CD14-positive monocyte (primary cell): ENCODE data around the gene FRMD6. TPM values are rescaled to one million over a fixed set of nuclear protein-coding genes. Genes with fewer than 3 reads are reported as not detected.

Experiments
- DNase-seq, 3 donors: peaks; one replicate each; pipeline ENCODE4 v3.0.0-alpha.2; 2011 to 2022
- H2AFZ ChIP-seq: 2 replicates; pipeline ENCODE4 v1.6.0; 2012; ENCODE audit warnings: mild to moderate bottlenecking, low read depth, low read length, inconsistent platforms; ENCODE audit not compliant: insufficient read depth, poor library complexity, severe bottlenecking
- H3K27ac ChIP-seq, 2 donors: 1 replicate in 1 of 2; 2 replicates in 1 of 2; pipeline ENCODE4 v1.5.1; 2012 to 2013; ENCODE audit warnings: low read length in 2 of 2, control low read depth in 1 of 2, inconsistent platforms in 1 of 2, low read depth in 1 of 2, mild to moderate bottlenecking in 1 of 2
- H3K27me3 ChIP-seq, 2 donors: one replicate each; pipeline versions ENCODE4 v1.6.0 to v1.6.1; 2011 to 2013; ENCODE audit warnings: low read length in 2 of 2; ENCODE audit not compliant: control insufficient read depth in 2 of 2, insufficient read depth in 2 of 2
- H3K36me3 ChIP-seq, 2 donors: replicated peaks in 1 of 2; 1 replicate in 1 of 2; 2 replicates in 1 of 2; pipeline versions ENCODE4 v1.5.1 to v1.6.1; 2012 to 2013; ENCODE audit warnings: low read length in 2 of 2, control low read depth in 1 of 2, inconsistent platforms in 1 of 2, mild to moderate bottlenecking in 1 of 2; ENCODE audit not compliant: insufficient read depth in 2 of 2, control insufficient read depth in 1 of 2
- H3K4me1 ChIP-seq, 2 donors: 1 replicate in 1 of 2; 2 replicates in 1 of 2; pipeline versions ENCODE4 v1.5.1 to v1.6.1; 2012 to 2013; ENCODE audit warnings: low read length in 2 of 2, control low read depth in 1 of 2, inconsistent platforms in 1 of 2, mild to moderate bottlenecking in 1 of 2, moderate library complexity in 1 of 2; ENCODE audit not compliant: insufficient read depth in 2 of 2, control insufficient read depth in 1 of 2
- H3K4me2 ChIP-seq: replicated peaks from 2 replicates; pipeline ENCODE3; 2012; ENCODE audit warnings: low read length, moderate library complexity, mild to moderate bottlenecking; ENCODE audit not compliant: poor library complexity, severe bottlenecking; ENCODE audit errors: extremely low read depth
- H3K4me3 ChIP-seq, 3 experiments: fragments of 200-600 bp in 1 of 3; sonication (generic) in 1 of 3; replicated peaks in 1 of 3; 1 replicate in 2 of 3; 2 replicates in 1 of 3; pipeline ENCODE4 v1.5.1; 2011 to 2013; ENCODE audit warnings: low read length in 3 of 3, mild to moderate bottlenecking in 3 of 3, control low read depth in 2 of 3, low read depth in 2 of 3, inconsistent platforms in 1 of 3, moderate library complexity in 1 of 3
- H3K79me2 ChIP-seq: 2 replicates; pipeline ENCODE4 v1.6.0; 2012; ENCODE audit warnings: mild to moderate bottlenecking, control low read depth, inconsistent platforms, low read length, moderate library complexity; ENCODE audit not compliant: insufficient read depth
- H3K9ac ChIP-seq: 2 replicates; pipeline ENCODE4 v1.6.0; 2017; ENCODE audit warnings: low read length, mild to moderate bottlenecking; ENCODE audit not compliant: insufficient read depth, poor library complexity, severe bottlenecking
- H3K9me3 ChIP-seq, 2 donors: replicated peaks in 1 of 2; 1 replicate in 1 of 2; 2 replicates in 1 of 2; pipeline versions ENCODE4 v1.5.1 to v1.6.1; 2012 to 2013; ENCODE audit warnings: low read length in 2 of 2, control low read depth in 1 of 2; ENCODE audit not compliant: control insufficient read depth in 1 of 2, insufficient read depth in 1 of 2
- H4K20me1 ChIP-seq: 2 replicates; pipeline ENCODE4 v1.6.0; 2012; ENCODE audit warnings: mild to moderate bottlenecking, low read length, control low read depth, moderate library complexity; ENCODE audit not compliant: insufficient read depth
- H3K27ac Mint-ChIP-seq, 7 donors: one replicate each; pipeline ENCODE4 v1.8.0; 2020; ENCODE audit warnings: mild to moderate bottlenecking in 7 of 7, mixed read lengths in 7 of 7, moderate library complexity in 6 of 7, inconsistent platforms in 2 of 7
- H3K27me3 Mint-ChIP-seq, 3 donors: one replicate each; pipeline ENCODE4 v1.8.0; 2021 to 2022; ENCODE audit warnings: low read depth in 3 of 3, mild to moderate bottlenecking in 3 of 3, mixed read lengths in 3 of 3, moderate library complexity in 3 of 3, inconsistent platforms in 1 of 3
- H3K36me3 Mint-ChIP-seq, 2 donors: one replicate each; pipeline ENCODE4 v1.8.0; 2020; ENCODE audit warnings: mixed read lengths in 2 of 2, inconsistent platforms in 1 of 2, mild to moderate bottlenecking in 1 of 2
- H3K4me1 Mint-ChIP-seq: one replicate; pipeline ENCODE4 v1.8.0; 2020; ENCODE audit warnings: mild to moderate bottlenecking, mixed read lengths
- H3K4me3 Mint-ChIP-seq, 2 donors: one replicate each; pipeline ENCODE4 v1.8.0; 2020; ENCODE audit warnings: mild to moderate bottlenecking in 2 of 2, mixed read lengths in 2 of 2, moderate library complexity in 1 of 2
- H3K9me3 Mint-ChIP-seq, 7 donors: one replicate each; pipeline ENCODE4 v1.8.0; 2020 to 2022; ENCODE audit warnings: mixed read lengths in 7 of 7, mild to moderate bottlenecking in 6 of 7, moderate library complexity in 6 of 7, inconsistent platforms in 2 of 7
- WGBS: methylation state at CpG from one replicate; pipeline ENCODE4 v1.1.5; 2013; ENCODE audit warnings: missing lambda C conversion rate; ENCODE audit not compliant: insufficient coverage; 5-methylcytosine and 5-hydroxymethylcytosine counted together
- intact Hi-C, 2 donors: fragments of 100-400 bp; cut with micrococcal nuclease; formaldehyde crosslinking; loops; one replicate each; pipeline versions ENCODE4 v1.15.0 to v1.15.1; 2023
- polyA plus RNA-seq, 3 donors: library from polyadenylated mRNA; depleted of rRNA in 1 of 3; unstranded in 2 of 3; stranded (reverse) in 1 of 3; fragments of 300-500 nt in 2 of 3; fragments of >200 nt in 1 of 3; fragmentation: Illumina TruSeq in 2 of 3; gene quantifications; 1 replicate in 2 of 3; 2 replicates in 1 of 3; pipeline ENCODE4 v1.2.3, GENCODE V29; 2012 to 2021
- TF ChIP-seq, protein P1 (sequence below): fragments of 200-600 bp; IDR thresholded peaks from one replicate; pipeline ENCODE4 v1.8.0; 2022; ENCODE audit warnings: antibody characterized with exemption, mild to moderate bottlenecking

The FRMD6 gene
- polyA plus RNA-seq, 3 donors = 0.12 to 0.25 (median 0.12) TPM

GRCh38 chr14:51717766-51718165 lies 66.1 kb downstream of the FRMD6 start:
- no peak overlapping the region for H3K27ac ChIP-seq
- no peaks in the 10 kb centered on the region for H3K9me3 Mint-ChIP-seq
- no peak overlapping the region for H3K9ac ChIP-seq
- intact Hi-C loops = no loop called here
- no peaks in the 10 kb centered on the region for H4K20me1 ChIP-seq
- H3K27me3 Mint-ChIP-seq = peaks cover 0 to 1% (median 0%) of the 10 kb centered on the region in 3 donors
- H3K36me3 Mint-ChIP-seq = no peaks in the 10 kb centered on the region
- H2AFZ ChIP-seq = no peak overlapping the region
- no peak for DNase-seq
- no peak overlapping the region for H3K27ac Mint-ChIP-seq
- TF ChIP-seq, protein P1, sequence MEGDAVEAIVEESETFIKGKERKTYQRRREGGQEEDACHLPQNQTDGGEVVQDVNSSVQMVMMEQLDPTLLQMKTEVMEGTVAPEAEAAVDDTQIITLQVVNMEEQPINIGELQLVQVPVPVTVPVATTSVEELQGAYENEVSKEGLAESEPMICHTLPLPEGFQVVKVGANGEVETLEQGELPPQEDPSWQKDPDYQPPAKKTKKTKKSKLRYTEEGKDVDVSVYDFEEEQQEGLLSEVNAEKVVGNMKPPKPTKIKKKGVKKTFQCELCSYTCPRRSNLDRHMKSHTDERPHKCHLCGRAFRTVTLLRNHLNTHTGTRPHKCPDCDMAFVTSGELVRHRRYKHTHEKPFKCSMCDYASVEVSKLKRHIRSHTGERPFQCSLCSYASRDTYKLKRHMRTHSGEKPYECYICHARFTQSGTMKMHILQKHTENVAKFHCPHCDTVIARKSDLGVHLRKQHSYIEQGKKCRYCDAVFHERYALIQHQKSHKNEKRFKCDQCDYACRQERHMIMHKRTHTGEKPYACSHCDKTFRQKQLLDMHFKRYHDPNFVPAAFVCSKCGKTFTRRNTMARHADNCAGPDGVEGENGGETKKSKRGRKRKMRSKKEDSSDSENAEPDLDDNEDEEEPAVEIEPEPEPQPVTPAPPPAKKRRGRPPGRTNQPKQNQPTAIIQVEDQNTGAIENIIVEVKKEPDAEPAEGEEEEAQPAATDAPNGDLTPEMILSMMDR = no peak
- H3K79me2 ChIP-seq = no peaks in the 10 kb centered on the region
- H3K27me3 ChIP-seq = no peaks in the 10 kb centered on the region
- H3K36me3 ChIP-seq = no peaks in the 10 kb centered on the region
- no peaks in the 10 kb centered on the region for H3K9me3 ChIP-seq
- 100% methylated on average over 1 of the region's 3 CpGs for WGBS
- H3K4me1 ChIP-seq = no peaks in the 10 kb centered on the region
- H3K4me3 ChIP-seq = no peak overlapping the region
- H3K4me2 ChIP-seq = no peak overlapping the region
- no peak overlapping the region for H3K4me3 Mint-ChIP-seq
- no peaks in the 10 kb centered on the region for H3K4me1 Mint-ChIP-seq

GRCh38 chr14:51719955-51720354 lies 68.2 kb downstream of the FRMD6 start:
- no peak overlapping the region for H3K27ac ChIP-seq
- H3K4me1 ChIP-seq = no peaks in the 10 kb centered on the region
- H3K27me3 ChIP-seq = no peaks in the 10 kb centered on the region
- TF ChIP-seq, protein P1 = no peak
- 97% methylated on average over 16 of the region's 17 CpGs for WGBS
- no peaks in the 10 kb centered on the region for H4K20me1 ChIP-seq
- no peak overlapping the region for H3K4me3 ChIP-seq
- intact Hi-C loops = no loop called here
- H3K4me3 Mint-ChIP-seq = no peak overlapping the region
- no peak for DNase-seq
- H2AFZ ChIP-seq = no peak overlapping the region
- H3K36me3 ChIP-seq = no peaks in the 10 kb centered on the region
- H3K79me2 ChIP-seq = no peaks in the 10 kb centered on the region
- H3K9ac ChIP-seq = no peak overlapping the region
- H3K4me2 ChIP-seq = no peak overlapping the region
- H3K9me3 ChIP-seq = no peaks in the 10 kb centered on the region
- no peaks in the 10 kb centered on the region for H3K4me1 Mint-ChIP-seq
- no peaks in the 10 kb centered on the region for H3K9me3 Mint-ChIP-seq
- no peaks in the 10 kb centered on the region for H3K36me3 Mint-ChIP-seq
- H3K27me3 Mint-ChIP-seq = peaks cover 0 to 5% (median 3%) of the 10 kb centered on the region in 3 donors
- H3K27ac Mint-ChIP-seq = no peak overlapping the region
